Fibroblast of the aortic adventitia (primary cell): ENCODE results near the gene PLD3. TPM values are rescaled to one million over a fixed set of nuclear protein-coding genes. Genes with fewer than 3 reads are reported as not detected.

Experiments used
- DNase-seq: peaks from one replicate; pipeline ENCODE4 v3.0.0-alpha.2; 2010; ENCODE audit warnings: low read depth
- H3K4me3 ChIP-seq: 2 replicates; pipeline ENCODE4 v1.5.1; 2011; ENCODE audit warnings: low read depth, mild to moderate bottlenecking, control low read depth, low read length, moderate library complexity
- total RNA-seq: library from RNA; depleted of rRNA; stranded (reverse); fragments of >200 nt; gene quantifications from 2 replicates; pipeline ENCODE4 v1.2.3, GENCODE V29; 2012; ENCODE audit warnings: low replicate concordance
- TF ChIP-seq, protein P1 (sequence below): IDR thresholded peaks from 2 replicates; pipeline ENCODE4 v1.5.1; 2011; ENCODE audit warnings: mild to moderate bottlenecking, low read length, control low read depth, inconsistent platforms; ENCODE audit not compliant: insufficient read depth

Gene PLD3
- total RNA-seq, 1 donor: 252 TPM

DNA sequence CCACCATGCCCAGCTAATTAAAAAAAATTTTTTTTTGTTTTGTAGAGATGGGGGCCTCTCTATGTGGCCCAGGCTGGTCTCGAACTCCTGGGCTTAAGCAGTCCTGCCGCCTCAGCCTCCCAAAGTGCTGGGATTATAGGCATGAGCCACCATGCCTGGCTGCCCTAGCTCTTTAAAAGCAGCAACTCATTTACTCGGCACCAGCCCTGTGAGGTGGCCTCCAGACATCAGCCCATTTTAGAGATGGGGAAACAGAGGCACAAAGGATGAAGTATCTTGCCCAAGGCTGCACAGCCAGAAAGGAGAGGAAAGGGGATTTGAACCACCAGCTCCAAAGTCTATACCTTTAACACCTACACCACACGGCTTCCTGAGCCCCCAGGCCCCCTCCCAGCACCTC, 64.4 kb downstream of the PLD3 start:
- TF ChIP-seq, protein P1, sequence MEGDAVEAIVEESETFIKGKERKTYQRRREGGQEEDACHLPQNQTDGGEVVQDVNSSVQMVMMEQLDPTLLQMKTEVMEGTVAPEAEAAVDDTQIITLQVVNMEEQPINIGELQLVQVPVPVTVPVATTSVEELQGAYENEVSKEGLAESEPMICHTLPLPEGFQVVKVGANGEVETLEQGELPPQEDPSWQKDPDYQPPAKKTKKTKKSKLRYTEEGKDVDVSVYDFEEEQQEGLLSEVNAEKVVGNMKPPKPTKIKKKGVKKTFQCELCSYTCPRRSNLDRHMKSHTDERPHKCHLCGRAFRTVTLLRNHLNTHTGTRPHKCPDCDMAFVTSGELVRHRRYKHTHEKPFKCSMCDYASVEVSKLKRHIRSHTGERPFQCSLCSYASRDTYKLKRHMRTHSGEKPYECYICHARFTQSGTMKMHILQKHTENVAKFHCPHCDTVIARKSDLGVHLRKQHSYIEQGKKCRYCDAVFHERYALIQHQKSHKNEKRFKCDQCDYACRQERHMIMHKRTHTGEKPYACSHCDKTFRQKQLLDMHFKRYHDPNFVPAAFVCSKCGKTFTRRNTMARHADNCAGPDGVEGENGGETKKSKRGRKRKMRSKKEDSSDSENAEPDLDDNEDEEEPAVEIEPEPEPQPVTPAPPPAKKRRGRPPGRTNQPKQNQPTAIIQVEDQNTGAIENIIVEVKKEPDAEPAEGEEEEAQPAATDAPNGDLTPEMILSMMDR: no peak
- H3K4me3 ChIP-seq: no peak overlapping the region
- DNase-seq: no peak

DNA sequence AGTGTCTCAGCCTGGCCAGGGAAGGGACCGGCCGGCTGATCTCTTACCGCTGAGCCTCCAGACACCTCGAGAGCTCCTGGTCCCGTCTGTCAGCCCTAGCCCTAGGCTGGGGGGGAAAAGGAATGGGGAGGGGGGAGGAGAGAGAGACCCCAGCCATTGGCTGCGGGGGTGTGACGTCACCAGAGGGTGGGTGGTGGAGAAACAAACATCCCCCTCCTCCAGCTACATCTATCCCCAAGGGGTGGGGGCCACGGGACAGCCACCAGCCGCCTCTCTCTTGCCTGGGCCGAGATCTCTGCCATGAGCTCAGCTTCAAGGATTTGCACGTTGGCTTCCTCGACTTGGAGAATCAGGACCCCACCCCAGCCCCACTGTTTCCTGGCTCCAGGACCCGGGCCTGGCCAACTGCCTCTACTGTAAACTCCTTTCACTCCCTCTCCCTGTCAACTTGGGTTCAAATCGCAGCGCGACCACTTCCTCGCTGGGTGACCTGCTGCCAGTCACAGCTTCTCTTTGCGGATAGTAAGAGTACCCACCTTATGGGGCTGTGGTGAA, 64.9 kb downstream of the PLD3 start, which contains the start of gene PRX:
Gene PRX (minus strand): TSS at position 88 of the 555 bp plus-strand sequence. CDS start 5,446 bp downstream, outside the sequence.
- TF ChIP-seq, protein P1: no peak
- DNase-seq: no peak
- H3K4me3 ChIP-seq: no peak within 1 kb of the TSS

DNA sequence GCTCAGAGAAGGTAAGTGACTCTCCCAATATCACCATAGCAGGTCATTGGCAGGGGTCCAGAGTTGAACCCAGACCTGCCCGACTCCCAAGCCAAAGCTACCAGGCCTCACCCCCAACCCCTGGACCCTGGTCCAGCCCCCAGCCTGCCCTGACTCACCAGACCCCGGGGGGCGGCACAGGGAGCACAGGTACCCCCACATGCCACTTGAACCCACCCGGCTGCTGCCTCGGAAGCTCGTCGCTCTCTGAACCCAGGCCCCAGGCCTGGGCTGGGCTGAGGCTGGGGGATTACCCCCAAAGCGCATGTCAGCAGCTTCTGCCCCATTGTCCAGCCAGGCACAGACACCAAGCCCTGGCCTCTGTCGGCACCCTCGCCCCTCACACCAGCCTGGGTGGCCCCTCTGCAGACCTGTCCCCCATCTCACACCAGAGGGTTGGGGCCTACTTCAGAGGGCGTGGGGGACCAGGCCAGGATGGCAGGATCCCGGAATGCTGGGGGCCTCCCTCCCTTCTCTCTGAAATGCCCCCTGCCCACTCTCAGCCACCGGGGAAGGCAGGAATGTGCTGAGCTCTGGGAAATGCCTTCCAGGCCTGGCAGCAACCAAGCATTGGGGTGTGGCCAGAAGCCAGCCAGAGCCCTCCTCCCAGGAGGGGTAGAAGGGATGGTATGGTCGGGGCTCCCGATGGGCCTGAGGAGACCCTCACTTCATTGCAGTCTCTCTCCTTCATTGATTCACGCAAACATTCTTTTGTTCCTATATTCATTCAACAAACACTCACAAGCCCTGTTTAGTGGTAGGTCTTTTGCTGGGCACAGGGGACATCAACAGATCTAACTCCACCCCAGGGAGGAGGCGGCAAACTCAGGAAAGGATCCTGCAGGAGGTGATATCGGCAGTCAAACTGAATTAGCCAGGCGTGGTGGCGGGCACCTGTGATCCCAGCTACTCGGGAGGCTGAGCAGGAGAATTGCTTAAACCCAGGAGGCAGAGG, 66.3 kb downstream of the PLD3 start:
- TF ChIP-seq, protein P1: no peak
- DNase-seq: no peak
- no peak overlapping the region for H3K4me3 ChIP-seq

DNA sequence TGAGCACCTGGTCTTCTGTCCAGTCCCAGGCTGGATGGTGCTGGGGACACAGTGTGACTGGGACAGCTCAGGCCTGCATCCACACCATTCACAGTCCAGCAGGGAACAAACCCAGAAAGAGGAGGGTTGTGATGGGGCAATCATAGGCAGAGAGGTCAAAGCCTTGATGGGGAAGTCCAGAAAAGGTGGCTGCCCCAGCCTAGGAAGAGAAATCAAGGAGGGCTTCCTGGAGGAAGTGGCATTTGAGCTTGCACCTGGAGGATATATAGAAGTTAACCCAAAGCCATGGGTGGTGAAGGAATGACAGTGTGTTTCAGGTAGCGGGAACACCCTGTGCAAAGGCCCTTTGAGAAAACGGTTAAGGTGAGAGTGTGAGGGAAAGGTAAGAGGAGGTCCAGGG, 67.3 kb downstream of the PLD3 start:
- DNase-seq: no peak
- TF ChIP-seq, protein P1: no peak

DNA sequence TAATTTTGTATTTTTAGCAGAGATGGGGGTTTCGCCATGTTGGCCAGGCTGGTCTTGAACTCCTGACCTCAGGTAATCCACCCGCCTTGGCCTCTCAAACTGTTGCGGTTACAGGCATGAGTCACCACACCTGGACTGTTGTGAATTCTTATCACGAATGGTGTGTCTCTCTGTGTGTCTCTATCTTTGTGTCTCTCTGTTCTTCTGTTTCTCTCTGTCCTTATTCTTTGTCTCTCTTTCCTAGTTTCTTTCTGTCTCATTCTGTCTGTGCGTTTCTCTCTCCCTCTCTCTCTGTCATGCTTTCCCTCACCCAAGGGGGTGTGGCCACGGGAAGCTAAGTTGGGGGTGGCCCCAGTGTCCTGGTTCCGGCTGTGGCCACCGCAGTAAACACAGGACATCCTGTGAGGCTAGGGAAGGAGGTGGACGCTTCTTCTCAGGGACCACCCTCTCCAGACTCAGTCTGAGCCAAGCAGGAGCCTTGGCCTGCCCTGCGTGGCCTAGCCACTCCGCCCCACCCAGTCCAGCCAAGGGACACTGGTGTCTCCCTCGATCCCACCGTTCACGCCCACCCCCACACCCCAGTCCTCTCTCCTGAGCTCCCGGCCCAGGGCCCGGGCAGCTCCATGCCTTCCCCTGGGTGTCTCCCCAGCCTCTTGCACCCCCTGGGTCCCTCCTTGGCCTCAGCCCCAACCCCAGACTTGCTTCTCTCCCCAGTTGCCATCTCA, 68.6 kb downstream of the PLD3 start:
- DNase-seq: no peak
- TF ChIP-seq, protein P1: no peak
- no peak overlapping the region for H3K4me3 ChIP-seq

More for the DNA sequence above, 67.3 kb downstream of the PLD3 start:
- H3K4me3 ChIP-seq: no peak overlapping the region

DNA sequence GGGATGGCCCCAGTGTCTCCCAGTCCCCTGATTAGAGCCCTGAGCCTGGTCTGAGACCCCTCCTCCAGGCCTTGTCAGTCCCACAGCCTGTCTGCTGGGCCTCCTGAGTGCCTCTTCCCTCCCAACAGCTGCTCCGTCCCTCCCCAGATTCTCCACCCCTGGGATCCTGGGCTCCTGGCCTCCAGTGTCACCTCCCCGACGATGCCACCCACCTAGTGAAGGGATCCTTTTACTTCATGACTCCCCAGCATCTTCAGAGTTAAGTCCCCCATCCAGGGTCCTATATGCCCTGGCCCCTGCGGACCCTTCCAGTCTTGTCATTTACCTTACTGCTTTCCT, 69.1 kb downstream of the PLD3 start:
- TF ChIP-seq, protein P1: no peak
- H3K4me3 ChIP-seq: no peak overlapping the region
- DNase-seq: no peak
